ENCODE measurements around the gene NLRC4. TPM values are rescaled to one million over a fixed set of nuclear protein-coding genes. Genes with fewer than 3 reads are reported as not detected.

NLRC4 gene
- total RNA-seq, 1 experiment from 2014 or later = not detected

GRCh38 chr2:32248299-32248698, 16.4 kb downstream of the NLRC4 start:
- no peaks in the 10 kb centered on the region for H3K9me3 Mint-ChIP-seq

More at GRCh38 chr2:32248299-32248698, 16.4 kb downstream of the NLRC4 start:
- Mint-ChIP-seq H3K27ac (no peak overlapping the region), H3K4me3 (no peak overlapping the region), H3K4me1 (no peaks in the 10 kb centered on the region), H3K36me3 (ENCODE audit: insufficient read depth in 1 of 3, low read depth in 3 of 3) (no peaks in the 10 kb centered on the region), H3K27me3 (ENCODE audit: low read depth) (peaks cover 5% of the 10 kb centered on the region)
- Histone ChIP-seq H3T11ph (ENCODE audit: low read length) (no peak overlapping the region), H3K23ac (ENCODE audit: insufficient read length, low read depth, low read length) (no peak overlapping the region), H4K8ac (replicated peaks; ENCODE audit: insufficient read length, low read depth, low read length) (no peak overlapping the region), H3K4me1 (ENCODE audit: insufficient read depth, low read length) (no peaks in the 10 kb centered on the region), H4K91ac (ENCODE audit: insufficient read length, low read depth, low read length) (no peak overlapping the region), H3K4ac (ENCODE audit: low read depth, low read length) (no peak overlapping the region), H2BK12ac (ENCODE audit: insufficient read length, low read depth, low read length) (no peak overlapping the region), H2BK15ac (ENCODE audit: low read depth, low read length) (no peak overlapping the region), H3K18ac (ENCODE audit: insufficient read length, low read depth, low read length) (no peak overlapping the region), H4K20me1 (ENCODE audit: control insufficient read depth, insufficient read depth, insufficient read length) (no peaks in the 10 kb centered on the region), H3K79me1 (ENCODE audit: insufficient read depth, low read depth, low read length, poor library complexity, severe bottlenecking) (no peaks in the 10 kb centered on the region), H3K9ac (ENCODE audit: extremely low read depth, insufficient read length, low read length) (no peak overlapping the region), H3K23me2 (ENCODE audit: insufficient read length, low read depth, low read length, poor library complexity, severe bottlenecking) (no peaks in the 10 kb centered on the region), H2BK20ac (ENCODE audit: low read depth, low read length, poor library complexity, severe bottlenecking) (no peak overlapping the region), H3K14ac (ENCODE audit: insufficient read depth, low read length) (no peak overlapping the region), H3K27me3 (ENCODE audit: insufficient read depth, low read length) (no peaks in the 10 kb centered on the region), H3K27ac (ENCODE audit: insufficient read length, low read depth, low read length) (no peak overlapping the region), H2BK120ac (ENCODE audit: low read depth, low read length, poor library complexity, severe bottlenecking) (no peak overlapping the region), H3K79me2 (ENCODE audit: insufficient read depth, low read length) (no peaks in the 10 kb centered on the region), H2BK5ac (ENCODE audit: insufficient read length, low read length) (no peak overlapping the region), H3K4me2 (ENCODE audit: insufficient read depth, insufficient read length, low read length) (no peak overlapping the region), H2AFZ (ENCODE audit: low read length) (no peak overlapping the region), H4K5ac (ENCODE audit: insufficient read length, low read depth, low read length) (no peak overlapping the region), H3K9me3 (ENCODE audit: control insufficient read depth, low read depth, low read length) (no peaks in the 10 kb centered on the region), H3K56ac (ENCODE audit: insufficient read length, low read depth, low read length) (no peak overlapping the region), H2AK5ac (ENCODE audit: insufficient read length, low read length) (no peak overlapping the region)
- no CpG with 5 or more reads among the region's 3 CpGs for WGBS (ENCODE audit: extremely low coverage, insufficient read length, low lambda C conversion rate)
- no peak for TF ChIP-seq CTCF (conservative IDR thresholded peaks at IDR 0.05)
- no peak for DNase-seq

Measured in H9 (cell line).